HG03354 (cell line): ENCODE measurements around the gene ZCCHC17.

Experiments
- ATAC-seq: cut with Tn5 transposase; IDR thresholded peaks from one replicate; pipeline ENCODE4 v1.9.1; 2021; ENCODE audit warnings: mild to moderate bottlenecking; ENCODE audit not compliant: unreplicated experiment, poor library complexity, severe bottlenecking

Gene ZCCHC17

DNA sequence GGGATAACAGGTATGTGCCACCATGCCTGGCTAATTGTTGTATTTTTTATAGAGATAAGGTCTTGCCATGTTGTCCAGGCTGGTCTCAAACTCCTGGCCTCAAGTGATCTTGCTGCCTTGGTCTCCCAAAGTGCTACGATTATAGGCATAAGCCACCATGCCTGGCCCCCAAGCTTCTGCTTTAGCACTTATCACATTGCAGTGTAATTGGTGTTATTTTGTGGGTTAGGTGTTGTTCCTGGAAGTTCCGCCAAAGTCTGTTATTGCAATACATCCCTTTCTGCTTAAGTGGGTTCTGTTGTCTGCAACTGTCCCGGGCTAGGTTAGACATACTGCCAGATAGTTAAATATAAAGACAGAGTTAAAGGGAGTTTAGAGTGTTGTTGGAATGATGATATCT, 3.4 kb downstream of the ZCCHC17 start:
- no peak for ATAC-seq

GRCh38 chr1:31302709-31303441, 6.0 kb downstream of the ZCCHC17 start:
- no peak for ATAC-seq

- no peak for ATAC-seq
Measured at GRCh38 chr1:31306278-31306677, 9.4 kb downstream of the ZCCHC17 start.

DNA sequence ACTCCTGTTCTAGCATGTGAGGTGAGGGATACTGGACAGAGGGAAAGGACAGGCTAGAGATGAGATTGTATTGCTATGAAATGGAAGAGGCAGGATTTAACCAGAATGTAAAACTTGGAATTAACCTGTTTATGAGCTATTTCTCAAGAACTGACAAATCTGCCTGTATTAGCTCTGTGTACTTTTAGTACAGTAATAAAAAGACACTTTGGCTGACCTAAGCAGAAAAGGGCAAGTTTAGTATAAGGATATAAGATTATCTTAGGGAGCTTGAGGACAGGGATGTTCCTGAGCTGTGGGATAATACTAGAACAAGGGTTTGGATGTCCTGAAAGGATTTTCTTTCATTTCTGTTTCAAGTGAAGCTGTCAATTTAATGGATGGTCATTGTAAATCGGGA, 11.2 kb downstream of the ZCCHC17 start:
- ATAC-seq: no peak

DNA sequence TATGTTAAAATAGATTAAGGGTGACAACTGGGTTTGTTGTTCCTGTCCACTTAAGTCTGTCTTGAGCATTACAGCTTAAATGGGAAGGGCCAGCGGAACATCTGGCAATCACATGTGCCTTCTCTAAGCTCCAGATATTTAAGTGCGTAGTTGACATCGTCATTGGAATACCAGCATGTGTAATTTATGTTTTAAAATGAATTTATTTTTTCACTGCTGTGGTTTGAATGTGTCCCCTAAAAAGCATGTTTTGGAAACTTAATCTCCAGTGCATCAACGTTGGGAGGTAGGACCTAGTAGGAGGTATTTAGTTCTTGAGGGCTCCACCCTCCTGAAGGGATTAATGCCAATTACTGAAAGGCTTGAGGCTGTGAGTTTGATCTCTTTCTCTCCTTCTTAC, 13.4 kb downstream of the ZCCHC17 start:
- no peak for ATAC-seq

- ATAC-seq: no peak
Measured at GRCh38 chr1:31315902-31316301, 19.1 kb downstream of the ZCCHC17 start.

GRCh38 chr1:31318146-31318545, 21.3 kb downstream of the ZCCHC17 start:
- no peak for ATAC-seq

DNA sequence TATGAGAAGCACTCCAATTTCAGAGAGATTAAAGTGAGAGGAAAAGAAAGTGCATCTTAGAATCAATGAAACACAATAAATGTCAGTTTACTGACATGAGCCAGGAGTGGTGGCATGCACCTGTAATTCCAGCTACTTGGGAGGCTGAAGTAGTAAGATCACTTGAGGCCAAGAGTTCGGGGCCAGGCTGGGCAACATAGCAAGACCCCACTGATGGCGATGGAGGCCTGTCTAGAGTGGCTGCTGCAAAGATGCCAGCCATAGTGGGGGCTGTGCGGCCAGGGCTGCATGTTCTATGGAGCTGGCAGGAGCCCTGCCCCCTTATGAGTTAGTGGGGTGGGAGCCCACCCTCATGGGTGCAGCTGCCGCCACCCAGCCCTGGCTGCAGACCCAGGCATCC, 27.3 kb downstream of the ZCCHC17 start:
- ATAC-seq: no peak

- no peak for ATAC-seq
Measured at GRCh38 chr1:31324992-31325391, 28.2 kb downstream of the ZCCHC17 start.

- no peak for ATAC-seq
Measured at GRCh38 chr1:31326461-31326860, 29.6 kb downstream of the ZCCHC17 start.

GRCh38 chr1:31327381-31327780, 30.5 kb downstream of the ZCCHC17 start:
- no peak for ATAC-seq

DNA sequence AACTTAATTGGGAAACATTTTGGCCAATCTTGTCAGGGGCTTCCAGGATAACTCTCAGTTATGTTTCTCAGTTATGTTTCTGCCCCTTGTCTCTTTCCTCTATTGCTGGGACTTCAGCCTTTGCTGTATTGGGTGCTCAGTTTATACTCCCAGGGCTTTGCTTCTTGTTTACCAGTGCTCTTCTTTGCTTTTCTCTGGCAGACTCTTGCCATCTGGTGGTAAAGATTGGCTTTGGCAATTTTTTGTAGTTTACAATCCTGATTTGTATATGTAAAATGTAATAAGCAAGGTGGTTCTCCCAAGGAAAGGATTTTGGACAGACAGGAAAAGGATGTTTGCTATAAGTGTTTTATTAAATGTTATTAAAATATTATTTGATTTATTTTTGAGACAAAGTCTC, 38.2 kb downstream of the ZCCHC17 start:
- ATAC-seq: no peak

GRCh38 chr1:31336687-31337467, 40.0 kb downstream of the ZCCHC17 start:
- no peak for ATAC-seq

GRCh38 chr1:31344503-31344902, 47.7 kb downstream of the ZCCHC17 start:
- no peak for ATAC-seq

DNA sequence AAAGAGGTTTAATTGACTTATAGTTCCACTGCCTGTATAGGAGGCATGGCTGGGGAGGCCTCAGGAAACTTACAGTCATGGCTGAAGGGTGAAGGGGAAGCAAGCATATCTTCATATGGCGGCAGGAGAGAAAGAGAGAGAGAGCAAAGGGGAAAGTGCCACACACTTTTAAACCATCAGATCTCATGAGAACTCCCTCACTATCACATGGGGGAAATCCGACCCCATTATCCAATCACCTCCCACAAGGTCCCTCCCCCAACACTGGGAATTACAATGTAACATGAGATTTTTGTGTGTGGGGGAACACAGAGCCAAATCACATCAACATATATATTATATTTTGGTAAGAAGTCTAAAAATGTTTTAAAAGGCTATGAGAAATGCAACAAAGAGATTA, 48.8 kb downstream of the ZCCHC17 start:
- no peak for ATAC-seq

DNA sequence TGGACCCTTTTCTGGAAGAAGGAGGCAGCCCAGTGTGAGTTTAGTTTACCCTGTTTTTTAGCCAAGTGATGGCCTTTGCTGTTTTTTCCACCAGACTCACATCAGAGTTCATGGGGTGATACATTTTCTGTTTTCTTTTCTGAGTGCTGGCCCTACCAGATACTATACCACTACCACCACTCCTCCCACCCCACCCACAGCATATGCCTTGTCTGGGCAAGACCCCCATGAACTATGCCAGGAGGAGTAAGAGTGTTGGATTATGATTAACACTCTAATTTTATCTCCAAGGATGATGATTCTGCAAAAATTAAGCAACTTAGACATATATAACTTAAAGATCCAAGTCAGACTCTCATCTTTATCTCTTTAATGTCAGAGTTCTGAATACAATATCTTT, 50.0 kb downstream of the ZCCHC17 start:
- no peak for ATAC-seq

DNA sequence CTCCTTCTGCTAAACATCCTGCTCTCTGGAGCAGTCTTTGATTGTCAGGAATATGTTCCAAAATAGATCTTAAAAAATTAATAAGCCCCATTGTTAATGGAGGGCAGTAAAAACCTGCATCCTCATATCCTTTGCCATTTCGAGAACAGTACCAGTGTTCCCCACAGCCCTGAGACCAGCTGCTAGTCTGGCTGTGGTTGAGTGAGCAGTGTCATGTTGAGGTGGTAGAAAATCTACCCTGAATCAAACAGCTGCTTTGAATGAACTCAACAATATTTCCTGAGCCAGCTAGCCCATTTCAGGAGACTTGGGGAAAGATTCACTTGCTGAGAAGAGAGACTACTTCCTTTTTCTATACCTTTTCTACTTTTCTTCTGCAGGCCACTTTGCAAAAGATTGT, 51.6 kb downstream of the ZCCHC17 start:
- ATAC-seq: no peak

GRCh38 chr1:31354283-31354682, 57.5 kb downstream of the ZCCHC17 start:
- ATAC-seq: no peak

- ATAC-seq: no peak
Measured at GRCh38 chr1:31356427-31356826, 59.6 kb downstream of the ZCCHC17 start.

DNA sequence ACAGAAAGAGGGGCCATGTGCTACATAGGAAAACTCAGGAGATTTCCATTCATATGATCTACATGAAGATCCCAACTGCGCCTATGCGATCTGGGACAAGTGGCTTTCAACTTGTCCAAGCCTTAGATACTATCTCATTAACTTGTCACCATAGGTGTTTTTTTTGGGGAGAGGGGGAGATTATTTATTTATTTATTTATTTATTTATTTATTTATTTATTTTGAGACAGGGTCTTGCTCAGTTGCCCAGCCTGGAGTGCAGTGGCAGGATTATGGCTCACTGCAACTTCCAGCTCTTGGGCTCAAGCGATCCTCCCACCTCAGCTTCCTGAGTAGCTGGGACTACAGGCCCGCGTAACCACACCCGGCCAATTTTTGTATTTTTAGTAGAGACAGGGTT, 64.8 kb downstream of the ZCCHC17 start:
- no peak for ATAC-seq

DNA sequence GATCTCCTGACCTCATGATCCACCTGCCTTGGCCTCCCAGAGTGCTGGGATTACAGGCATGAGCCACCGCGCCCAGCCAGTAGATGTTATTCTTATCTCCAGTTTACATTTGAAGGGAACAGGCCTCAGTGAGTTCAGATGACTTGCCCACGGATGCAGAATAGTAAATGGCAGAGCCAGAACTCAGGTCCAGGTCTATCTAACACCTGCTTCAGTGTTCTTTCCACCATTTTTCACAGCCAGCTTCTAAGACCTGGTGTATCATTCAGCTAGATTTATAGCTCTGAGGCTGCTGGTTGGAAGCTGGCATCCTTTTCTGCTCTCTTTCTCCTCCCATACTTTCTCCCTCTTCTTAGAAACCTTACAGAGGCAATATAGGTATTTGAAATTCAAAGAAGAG, 65.2 kb downstream of the ZCCHC17 start:
- ATAC-seq: no peak
